K562 (cell line): ENCODE data around the gene NES. TPM values are rescaled to one million over a fixed set of nuclear protein-coding genes. Genes with fewer than 3 reads are reported as not detected.

Source experiments
- ATAC-seq: fragments of 200-7000 bp; cut with Tn5 transposase; 3 replicates; pipeline ENCODE4 v1.9.1; 2020; ENCODE audit warnings: moderate library complexity
- BruUV-seq: library from RNA; stranded (reverse); fragments of 400-500 nt; replicated peaks from 2 replicates; lab custom pipeline; 2021; lab: Mats Ljungman, UMichigan
- CTCF ChIA-PET: fragments of 300-600 bp; formaldehyde crosslinking; extraction: SDS; loops from one replicate; lab custom pipeline; 2021; ENCODE audit warnings: low intra/inter-chr PET ratio; lab: Yijun Ruan, JAX
- POLR2A ChIA-PET: fragments of 300-600, 350-650 bp; sonication (Branson Sonifier 250); formaldehyde crosslinking; extraction: SDS; loops from one replicate; lab custom pipeline; 2021; ENCODE audit warnings: antibody characterized with exemption, inconsistent platforms; lab: Yijun Ruan, JAX
- DNase-seq, 4 experiments: peaks; one replicate each; pipeline versions ENCODE4 v3.0.0 to v3.0.0-alpha.2; 2011 to 2018; ENCODE audit warnings: low spot score in 3 of 4, mixed read lengths in 3 of 4; ENCODE audit errors: extremely low read depth in 1 of 4
- FAIRE-seq: peaks from 2 replicates; lab custom pipeline; 2011; peaks lifted over from hg19 to GRCh38; lab: Jason Lieb, UNC
- H2AFZ ChIP-seq: 2 replicates; pipeline ENCODE4 v1.6.0; 2011; ENCODE audit warnings: low read depth, low read length, control low read depth, inconsistent platforms
- H3K27ac ChIP-seq: fragments of 200-600 bp; 3 replicates; pipeline ENCODE4 v1.8.0; 2011; ENCODE audit warnings: low read depth, mild to moderate bottlenecking, control low read depth, inconsistent platforms, low read length, moderate library complexity, mixed read lengths; ENCODE audit errors: extremely low read depth
- H3K27me3 ChIP-seq, 2 experiments: fragments of 300-600 bp in 1 of 2; 2 replicates in 1 of 2; 3 replicates in 1 of 2; pipeline versions ENCODE4 v1.6.0 to v1.8.0; 2011; ENCODE audit warnings: inconsistent platforms in 2 of 2, low read length in 2 of 2, mild to moderate bottlenecking in 1 of 2, mixed read lengths in 1 of 2, moderate library complexity in 1 of 2; ENCODE audit not compliant: control insufficient read depth in 2 of 2, insufficient read depth in 2 of 2
- H3K36me3 ChIP-seq: fragments of 300-600 bp; 3 replicates; pipeline ENCODE4 v1.8.0; 2011; ENCODE audit warnings: mild to moderate bottlenecking, low read length, inconsistent platforms; ENCODE audit not compliant: control insufficient read depth, insufficient read depth
- H3K4me1 ChIP-seq, 2 experiments: fragments of 200-600 bp in 1 of 2; replicated peaks in 1 of 2; 2 replicates in 1 of 2; 3 replicates in 1 of 2; pipeline versions ENCODE4 v1.5.1 to v1.8.0; 2011; ENCODE audit warnings: inconsistent platforms in 2 of 2, low read length in 2 of 2, mild to moderate bottlenecking in 1 of 2, mixed read lengths in 1 of 2, moderate library complexity in 1 of 2; ENCODE audit not compliant: control insufficient read depth in 2 of 2, insufficient read depth in 2 of 2
- H3K4me2 ChIP-seq: 2 replicates; pipeline ENCODE4 v1.6.1; 2011; ENCODE audit warnings: low read length, control low read depth, inconsistent platforms, mixed read lengths; ENCODE audit not compliant: insufficient read depth
- H3K4me3 ChIP-seq: fragments of 200-600 bp; sonication (generic), shearing (Covaris generic); 2 replicates; pipeline ENCODE4 v1.5.1; 2016; ENCODE audit warnings: control low read depth, inconsistent platforms
- H3K79me2 ChIP-seq: fragments of 200-600 bp; 3 replicates; pipeline ENCODE4 v1.8.0; 2011; ENCODE audit warnings: low read length, inconsistent platforms; ENCODE audit not compliant: control insufficient read depth, insufficient read depth
- H3K9ac ChIP-seq, 2 experiments: 2 replicates each; pipeline versions ENCODE4 v1.6.0 to v1.6.1; 2011; ENCODE audit warnings: low read depth in 2 of 2, low read length in 2 of 2, control low read depth in 1 of 2, inconsistent platforms in 1 of 2, mild to moderate bottlenecking in 1 of 2, mixed read lengths in 1 of 2; ENCODE audit not compliant: insufficient read depth in 1 of 2
- H3K9me1 ChIP-seq: one replicate; pipeline ENCODE4 v1.6.0; 2011; ENCODE audit warnings: inconsistent platforms, mild to moderate bottlenecking, low read length, moderate library complexity; ENCODE audit not compliant: control insufficient read depth, insufficient read depth
- H3K9me3 ChIP-seq: replicated peaks from 2 replicates; pipeline ENCODE4 v1.5.1; 2011; ENCODE audit warnings: low read depth, low read length, inconsistent platforms; ENCODE audit not compliant: control insufficient read depth, insufficient read depth
- H4K20me1 ChIP-seq: replicated peaks from 2 replicates; pipeline ENCODE4 v1.6.1; 2011; ENCODE audit warnings: low read length, inconsistent platforms, mixed read lengths; ENCODE audit not compliant: control insufficient read depth, insufficient read depth
- BCOR ChIP-seq: fragments of 450-650 bp; IDR thresholded peaks from 2 replicates; pipeline ENCODE4 v1.6.1; 2016
- BMI1 ChIP-seq: fragments of 150-350 bp; IDR thresholded peaks from 2 replicates; pipeline ENCODE4 v1.6.1; 2014; ENCODE audit warnings: low read length
- CHD2 ChIP-seq: IDR thresholded peaks from 2 replicates; pipeline ENCODE4 v1.6.1; 2011; ENCODE audit warnings: low read depth, low read length
- DACH1 ChIP-seq: fragments of 450-650 bp; IDR thresholded peaks from 2 replicates; pipeline ENCODE4 v1.6.1; 2018; ENCODE audit not compliant: partially characterized antibody
- KLF13 ChIP-seq: fragments of 450-650 bp; IDR thresholded peaks from 2 replicates; pipeline ENCODE4 v1.6.1; 2016; ENCODE audit warnings: missing genetic modification characterization, low read depth, mild to moderate bottlenecking, missing compliant biosample characterization, moderate library complexity, borderline replicate concordance
- MAX ChIP-seq: sonication (generic); formaldehyde crosslinking; IDR thresholded peaks from 2 replicates; pipeline ENCODE4 v1.9.0; 2022; ENCODE audit warnings: mild to moderate bottlenecking, missing genetic modification reagents
- NCOR1 ChIP-seq: fragments of 450-650 bp; IDR thresholded peaks from 2 replicates; pipeline ENCODE4 v1.6.1; 2016; ENCODE audit warnings: mild to moderate bottlenecking, moderate library complexity
- NFIC ChIP-seq: fragments of 450-650 bp; IDR thresholded peaks from 2 replicates; pipeline ENCODE4 v1.6.1; 2017; ENCODE audit warnings: mild to moderate bottlenecking, inconsistent platforms
- NR1H2 ChIP-seq: sonication (generic); formaldehyde crosslinking; IDR thresholded peaks from 2 replicates; pipeline ENCODE4 v1.4.0; 2020; ENCODE audit warnings: mild to moderate bottlenecking, missing genetic modification reagents
- POLR2AphosphoS5 ChIP-seq: IDR thresholded peaks from 2 replicates; pipeline ENCODE4 v1.6.1; 2011; ENCODE audit warnings: mild to moderate bottlenecking, low read depth, low read length, moderate library complexity; ENCODE audit not compliant: control insufficient read depth, insufficient read depth
- PREB ChIP-seq: sonication (generic); formaldehyde crosslinking; IDR thresholded peaks from 2 replicates; pipeline ENCODE4 v1.8.1; 2023; ENCODE audit warnings: mild to moderate bottlenecking, missing genetic modification reagents
- SIX5 ChIP-seq, 2 experiments: IDR thresholded peaks; 2 replicates each; pipeline ENCODE4 v1.6.1; 2011; ENCODE audit warnings: low read length in 2 of 2, borderline replicate concordance in 1 of 2, low read depth in 1 of 2, mild to moderate bottlenecking in 1 of 2, moderate library complexity in 1 of 2; ENCODE audit not compliant: insufficient read depth in 1 of 2
- SPI1 ChIP-seq: IDR thresholded peaks from 2 replicates; pipeline ENCODE4 v1.6.1; 2011; ENCODE audit warnings: low read depth, low read length, control low read depth, borderline replicate concordance
- WGBS: fragments of 100-300 bp; shearing (Covaris generic); methylation state at CpG from one replicate; pipeline ENCODE4 v1.1.6; 2016; ENCODE audit warnings: low coverage, mixed read lengths; ENCODE audit not compliant: insufficient coverage; ENCODE audit errors: missing lambda C conversion rate; 5-methylcytosine and 5-hydroxymethylcytosine counted together
- in situ Hi-C: fragments of 300-500 bp; cut with MboI; formaldehyde crosslinking; loops from 4 replicates; pipeline ENCODE4 v1.15.0; 2018; ENCODE audit warnings: inconsistent platforms, mixed read lengths
- intact Hi-C: fragments of 100-400 bp; cut with micrococcal nuclease; formaldehyde crosslinking; loops from 2 replicates; pipeline ENCODE4 v1.14.2; 2022
- polyA plus RNA-seq, 8 experiments: library from polyadenylated mRNA; depleted of rRNA in 4 of 8; stranded (reverse) in 5 of 8; unstranded in 3 of 8; fragments of >200 nt; fragmentation: Nextera tagmentation in 2 of 8; fragmentation: Illumina TruSeq in 1 of 8; extraction: Ambion mirVana in 2 of 8; extraction: Trizol in 1 of 8; gene quantifications; 2 replicates each; pipeline versions ENCODE4 v1.2.1 to v1.2.3, GENCODE V29; 2011 to 2014; ENCODE audit warnings: inconsistent platforms in 1 of 8, missing spikeins in 1 of 8
- total RNA-seq, 7 experiments: library from RNA; depleted of rRNA in 6 of 7; stranded (reverse); fragments of >200 nt in 6 of 7; fragmentation: Illumina TruSeq in 2 of 7; extraction: Trizol in 2 of 7; gene quantifications; 2 replicates each; pipeline versions ENCODE4 v1.2.1 to v1.2.3, GENCODE V29; 2011 to 2021; ENCODE audit warnings: low replicate concordance in 1 of 7
- TF ChIP-seq, protein P1 (sequence below): fragments of 250-450 bp; sonication (Bioruptor Pico); IDR thresholded peaks from 2 replicates; pipeline ENCODE4 v1.4.0; 2020
- TF ChIP-seq, protein P2 (sequence below), 3 experiments: fragments of 200-800 bp in 1 of 3; sonication (Bioruptor generic) in 1 of 3; sonication (generic) in 1 of 3; formaldehyde crosslinking in 1 of 3; IDR thresholded peaks; 2 replicates each; pipeline versions ENCODE4 v1.6.1 to v1.8.0; 2016 to 2022; ENCODE audit warnings: mild to moderate bottlenecking in 2 of 3, missing compliant biosample characterization in 2 of 3, missing genetic modification characterization in 2 of 3, missing genetic modification reagents in 1 of 3
- TF ChIP-seq, protein P3 (sequence below): fragments of 450-650 bp; IDR thresholded peaks from 2 replicates; pipeline ENCODE4 v1.6.1; 2016; ENCODE audit warnings: low read depth, mild to moderate bottlenecking, moderate library complexity
- TF ChIP-seq, protein P4 (sequence below): fragments of 250-450 bp; sonication (Bioruptor Pico); IDR thresholded peaks from 2 replicates; pipeline ENCODE4 v1.5.0; 2021

NES gene
- total and polyA plus RNA-seq, 9 of the 15 experiments (the other 6 are each of a cell fraction or from before 2014, with no cell fraction given): 0.10 to 8.6 (median 4.2) TPM

DNA sequence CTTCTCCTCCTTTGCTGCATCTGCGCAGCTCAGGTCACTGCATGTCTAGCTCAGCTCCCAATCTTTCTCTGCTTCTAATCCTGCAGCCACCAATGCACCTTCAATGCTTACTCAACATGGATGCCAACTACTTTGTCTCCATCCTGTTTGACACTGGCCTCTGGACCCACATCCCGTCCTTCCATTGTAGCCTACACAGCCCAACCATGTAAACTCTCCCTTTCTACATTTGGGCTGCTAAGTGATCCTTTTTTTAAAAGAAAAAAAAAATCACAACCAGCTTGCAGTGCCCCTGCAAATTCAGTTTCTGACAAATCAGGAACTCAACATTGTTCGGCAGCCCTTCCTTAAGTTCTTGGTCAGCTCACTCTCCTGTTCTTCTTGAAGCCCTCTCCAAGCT lies 37.6 kb upstream of the NES start:
- Histone ChIP-seq H3K27ac (no peak overlapping the region), H3K79me2 (no peaks in the 10 kb centered on the region), H3K9me3 (no peaks in the 10 kb centered on the region), H3K4me3 (no peak overlapping the region), H3K4me2 (no peak overlapping the region), H3K9ac (no peak overlapping the region), H3K4me1 (no peaks in the 10 kb centered on the region; a peak in 1 of 5 replicates), H3K36me3 (peaks cover 8% of the 10 kb centered on the region; the same call in 2 of the 3 replicates), H3K27me3 (no peaks in the 10 kb centered on the region), H3K9me1 (no peaks in the 10 kb centered on the region), H4K20me1 (no peaks in the 10 kb centered on the region), H2AFZ (no peak overlapping the region)
- BruUV-seq: no TSS peak
- ATAC-seq (no peak), DNase-seq (no peak), FAIRE-seq (no peak)
- in situ Hi-C loops: no loop called here
- POLR2A ChIA-PET: interaction anchor here (0.7 to 4.3 kb wide), 6 partner anchors 8 to 20 kb away, joined by 3 to 21 read pairs (median 4); partner anchors contain the start of genes ISG20L2 and METTL25B
- 59% methylated on average over 3 of the region's 3 CpGs for WGBS
- no peak for TF ChIP-seq SIX5 (IDR thresholded peaks at IDR 0.05; ENCODE audit: borderline replicate concordance in 1 of 2, insufficient read depth in 1 of 2, low read depth in 1 of 2, low read length in 2 of 2)
- TF ChIP-seq BCOR: no peak
- TF ChIP-seq BMI1: no peak
- TF ChIP-seq KLF13 (tag): no peak
- no peak for TF ChIP-seq MAX
- TF ChIP-seq NFIC: no peak
- TF ChIP-seq DACH1: no peak
- TF ChIP-seq, protein P1, sequence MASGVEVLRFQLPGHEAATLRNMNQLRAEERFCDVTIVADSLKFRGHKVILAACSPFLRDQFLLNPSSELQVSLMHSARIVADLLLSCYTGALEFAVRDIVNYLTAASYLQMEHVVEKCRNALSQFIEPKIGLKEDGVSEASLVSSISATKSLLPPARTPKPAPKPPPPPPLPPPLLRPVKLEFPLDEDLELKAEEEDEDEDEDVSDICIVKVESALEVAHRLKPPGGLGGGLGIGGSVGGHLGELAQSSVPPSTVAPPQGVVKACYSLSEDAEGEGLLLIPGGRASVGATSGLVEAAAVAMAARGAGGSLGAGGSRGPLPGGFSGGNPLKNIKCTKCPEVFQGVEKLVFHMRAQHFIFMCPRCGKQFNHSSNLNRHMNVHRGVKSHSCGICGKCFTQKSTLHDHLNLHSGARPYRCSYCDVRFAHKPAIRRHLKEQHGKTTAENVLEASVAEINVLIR (CRISPR knock-in tag): no peak
- TF ChIP-seq NCOR1: no peak
- TF ChIP-seq PREB: no peak
- no peak for TF ChIP-seq NR1H2 (CRISPR knock-in tag)
- TF ChIP-seq, protein P2, sequence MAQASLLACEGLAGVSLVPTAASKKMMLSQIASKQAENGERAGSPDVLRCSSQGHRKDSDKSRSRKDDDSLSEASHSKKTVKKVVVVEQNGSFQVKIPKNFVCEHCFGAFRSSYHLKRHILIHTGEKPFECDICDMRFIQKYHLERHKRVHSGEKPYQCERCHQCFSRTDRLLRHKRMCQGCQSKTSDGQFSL (CRISPR knock-in tag; IDR thresholded peaks at IDR 0.05): no peak
- TF ChIP-seq, protein P2 (tag; IDR thresholded peaks at IDR 0.05): no peak
- TF ChIP-seq CHD2: no peak
- TF ChIP-seq, protein P3, sequence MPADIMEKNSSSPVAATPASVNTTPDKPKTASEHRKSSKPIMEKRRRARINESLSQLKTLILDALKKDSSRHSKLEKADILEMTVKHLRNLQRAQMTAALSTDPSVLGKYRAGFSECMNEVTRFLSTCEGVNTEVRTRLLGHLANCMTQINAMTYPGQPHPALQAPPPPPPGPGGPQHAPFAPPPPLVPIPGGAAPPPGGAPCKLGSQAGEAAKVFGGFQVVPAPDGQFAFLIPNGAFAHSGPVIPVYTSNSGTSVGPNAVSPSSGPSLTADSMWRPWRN: no peak
- TF ChIP-seq, protein P4, sequence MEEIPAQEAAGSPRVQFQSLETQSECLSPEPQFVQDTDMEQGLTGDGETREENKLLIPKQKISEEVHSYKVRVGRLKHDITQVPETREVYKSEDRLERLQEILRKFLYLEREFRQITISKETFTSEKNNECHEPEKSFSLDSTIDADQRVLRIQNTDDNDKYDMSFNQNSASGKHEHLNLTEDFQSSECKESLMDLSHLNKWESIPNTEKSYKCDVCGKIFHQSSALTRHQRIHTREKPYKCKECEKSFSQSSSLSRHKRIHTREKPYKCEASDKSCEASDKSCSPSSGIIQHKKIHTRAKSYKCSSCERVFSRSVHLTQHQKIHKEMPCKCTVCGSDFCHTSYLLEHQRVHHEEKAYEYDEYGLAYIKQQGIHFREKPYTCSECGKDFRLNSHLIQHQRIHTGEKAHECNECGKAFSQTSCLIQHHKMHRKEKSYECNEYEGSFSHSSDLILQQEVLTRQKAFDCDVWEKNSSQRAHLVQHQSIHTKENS (CRISPR knock-in tag): no peak
- no peak for TF ChIP-seq SPI1
- TF ChIP-seq POLR2AphosphoS5: no peak
- intact Hi-C loops: no loop called here
- CTCF ChIA-PET: interaction anchor here (0.9 kb wide), 1 partner anchor 94 kb away, joined by 3 read pairs; no protein-coding TSS in a partner anchor
